Measurements from ENCODE around the gene SOX6. TPM values are rescaled to one million over a fixed set of nuclear protein-coding genes. Genes with fewer than 3 reads are reported as not detected.
"Not testable (repeated sequence)": the region's sequence is repeated elsewhere in the genome, so short reads cannot be mapped to it uniquely, and the experiment has no call there.

SOX6 gene
- total RNA-seq (2014; rRNA removed; shearing (Covaris generic)): 4.9 and 7.9 TPM in 2 replicates

DNA sequence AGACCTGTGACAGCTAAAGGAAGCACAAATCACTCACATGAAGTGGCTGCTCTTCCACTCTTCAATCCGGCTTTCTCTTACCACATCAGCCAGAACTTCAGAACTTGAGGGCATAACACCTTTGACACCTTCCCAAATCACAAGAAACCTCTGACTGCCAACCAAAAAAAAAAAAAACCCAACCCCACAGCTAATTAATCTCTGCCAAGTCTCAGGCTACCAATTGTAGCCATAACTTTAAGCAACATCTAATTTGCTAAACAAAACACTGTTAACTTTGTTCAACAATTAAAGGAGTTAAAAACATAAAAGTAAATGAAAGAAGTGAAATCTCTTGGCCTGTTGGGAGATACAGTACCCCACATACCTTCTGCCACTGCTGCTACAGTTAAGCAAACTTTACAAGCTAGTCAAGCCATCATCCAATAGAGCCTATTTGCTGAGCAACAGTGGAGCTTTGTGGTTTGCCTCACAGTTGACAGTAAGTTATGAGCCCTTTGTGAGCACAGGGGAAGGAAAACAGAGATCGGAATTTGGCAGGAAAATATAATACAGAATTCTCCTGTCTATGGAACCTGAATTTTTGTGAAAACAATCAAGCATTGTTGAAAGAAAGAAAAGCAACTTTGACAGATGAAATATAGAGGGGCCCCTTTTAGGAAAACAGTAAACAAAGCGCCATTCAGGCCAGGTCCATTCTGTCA is at the start of gene SOX6:
Gene SOX6 (minus strand): TSS at position 490 of the 704 bp plus-strand sequence. CDS start 15,298 bp downstream, outside the sequence.
- no peak within 1 kb of the TSS for H3K4me3 ChIP-seq
- peak; percentile 41 to 65 for DNase-seq
- no peak within 1 kb of the TSS for H3K27ac ChIP-seq
- H3K9me3 ChIP-seq (replicated peaks): no peaks in the 10 kb centered on the region
- no peaks in the 10 kb centered on the region for H3K27me3 ChIP-seq
- peaks cover 7% of the 10 kb centered on the region for H3K4me1 ChIP-seq
- no peaks in the 10 kb centered on the region for H3K36me3 ChIP-seq

DNA sequence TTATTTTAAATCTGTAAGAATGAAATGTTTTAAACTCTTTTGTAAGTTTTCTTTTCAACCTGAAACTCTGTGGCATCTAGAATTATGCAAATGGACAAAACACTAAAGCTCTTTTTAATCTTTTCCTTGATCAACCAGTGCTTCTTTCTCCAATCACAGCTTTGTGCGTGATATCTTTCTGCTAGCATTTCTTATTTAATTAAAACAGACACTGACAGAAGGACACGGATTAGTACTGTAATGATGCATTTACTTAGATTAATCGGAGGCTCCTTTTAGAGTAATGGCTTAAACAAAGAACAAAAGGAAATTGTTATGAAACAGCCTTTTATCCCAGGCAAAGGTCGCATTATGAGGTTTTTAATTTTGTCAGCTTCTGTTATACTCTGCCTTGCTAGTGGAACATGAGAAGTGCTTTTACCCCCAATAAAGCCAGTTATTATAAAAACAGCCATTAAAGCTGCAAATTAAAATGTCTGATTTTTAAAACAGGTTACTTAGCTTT is 48.5 kb upstream of the SOX6 start:
- no peaks in the 10 kb centered on the region for H3K4me1 ChIP-seq
- no peak overlapping the region for H3K4me3 ChIP-seq
- H3K27me3 ChIP-seq: no peaks in the 10 kb centered on the region
- DNase-seq: no peak
- H3K27ac ChIP-seq: no peak overlapping the region
- H3K9me3 ChIP-seq (replicated peaks): no peaks in the 10 kb centered on the region
- no peaks in the 10 kb centered on the region for H3K36me3 ChIP-seq

DNA sequence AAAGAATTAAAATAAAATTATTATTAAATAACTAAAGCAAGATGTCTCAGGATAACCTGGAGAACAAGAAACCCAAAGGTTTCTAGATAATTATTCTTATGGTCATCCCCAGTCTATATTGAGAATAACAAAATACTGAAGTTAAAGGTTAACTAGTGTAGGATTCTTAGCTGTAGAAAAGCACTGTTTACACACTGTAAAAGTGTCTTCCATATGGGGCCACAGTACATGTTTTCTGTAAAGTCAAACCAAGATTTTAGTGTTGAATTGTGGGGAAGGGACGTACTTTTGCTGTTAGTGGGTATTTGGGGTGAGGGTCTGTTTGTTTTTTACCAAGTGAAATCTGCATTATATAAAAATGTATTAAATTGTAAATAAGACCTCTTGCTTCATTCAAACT is 47.5 kb upstream of the SOX6 start:
- Histone ChIP-seq H3K9me3 (replicated peaks) (no peaks in the 10 kb centered on the region), H3K4me1 (no peaks in the 10 kb centered on the region), H3K27me3 (no peaks in the 10 kb centered on the region), H3K27ac (no peak overlapping the region), H3K4me3 (no peak overlapping the region), H3K36me3 (no peaks in the 10 kb centered on the region)
- no peak for DNase-seq

DNA sequence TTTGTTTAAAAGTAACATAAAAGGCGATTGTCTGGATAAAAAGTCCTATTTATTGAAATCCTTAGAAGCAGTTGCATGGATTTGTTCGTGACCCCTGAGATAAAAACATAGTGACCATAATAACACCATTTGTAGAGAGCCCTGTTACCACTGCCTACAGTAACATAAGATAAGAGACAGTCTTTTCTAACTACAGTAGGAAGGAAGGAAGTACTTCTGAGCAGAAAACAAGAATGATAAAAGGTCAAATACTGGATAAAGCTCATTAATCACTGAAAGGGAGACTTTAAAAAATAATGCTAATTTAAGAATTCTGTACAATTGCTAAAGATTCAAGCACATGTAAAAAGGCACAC is 47.1 kb upstream of the SOX6 start:
- Histone ChIP-seq H3K27me3 (no peaks in the 10 kb centered on the region), H3K27ac (no peak overlapping the region), H3K4me3 (no peak overlapping the region), H3K9me3 (replicated peaks) (no peaks in the 10 kb centered on the region), H3K36me3 (no peaks in the 10 kb centered on the region), H3K4me1 (no peaks in the 10 kb centered on the region)
- DNase-seq: no peak

DNA sequence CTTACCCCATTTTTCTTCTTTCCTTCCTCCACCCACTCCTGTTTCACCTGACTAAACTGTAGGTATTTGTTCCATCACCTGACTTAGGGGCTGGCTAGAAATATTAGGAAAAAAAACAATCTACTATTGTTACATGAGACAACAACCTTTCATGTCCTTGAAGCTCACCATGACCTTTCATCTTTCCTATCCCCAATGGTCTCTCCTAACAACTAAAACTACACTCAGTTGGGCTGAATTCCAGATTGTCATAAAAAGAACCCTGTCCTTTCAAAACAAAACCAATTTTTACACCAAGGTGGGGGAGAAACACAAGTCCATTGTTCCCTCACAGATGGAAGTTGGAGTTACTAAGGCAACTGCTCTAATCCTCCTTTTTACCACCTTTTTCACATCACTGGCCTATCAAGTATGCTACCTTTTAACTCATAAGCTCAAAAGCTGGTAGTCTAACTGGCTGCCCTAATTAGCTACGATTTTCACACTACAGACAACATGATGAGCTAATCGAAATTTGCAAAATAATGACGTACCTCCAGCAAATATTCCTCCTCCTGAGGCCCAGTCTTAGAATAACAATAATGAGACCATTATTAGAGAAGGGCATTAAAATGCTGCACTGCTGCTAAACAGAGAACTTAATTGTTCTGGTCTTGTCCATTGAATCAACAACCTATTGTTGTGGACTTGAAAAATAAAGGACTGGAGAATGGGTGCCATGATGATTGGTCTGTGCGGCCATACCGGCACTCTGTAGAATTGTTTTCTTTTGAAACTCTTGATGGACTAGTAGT is 46.5 kb upstream of the SOX6 start:
- no peaks in the 10 kb centered on the region for H3K4me1 ChIP-seq
- DNase-seq: no peak
- no peaks in the 10 kb centered on the region for H3K36me3 ChIP-seq
- H3K27me3 ChIP-seq: no peaks in the 10 kb centered on the region
- H3K4me3 ChIP-seq: no peak overlapping the region
- H3K9me3 ChIP-seq (replicated peaks): no peaks in the 10 kb centered on the region
- H3K27ac ChIP-seq: no peak overlapping the region

DNA sequence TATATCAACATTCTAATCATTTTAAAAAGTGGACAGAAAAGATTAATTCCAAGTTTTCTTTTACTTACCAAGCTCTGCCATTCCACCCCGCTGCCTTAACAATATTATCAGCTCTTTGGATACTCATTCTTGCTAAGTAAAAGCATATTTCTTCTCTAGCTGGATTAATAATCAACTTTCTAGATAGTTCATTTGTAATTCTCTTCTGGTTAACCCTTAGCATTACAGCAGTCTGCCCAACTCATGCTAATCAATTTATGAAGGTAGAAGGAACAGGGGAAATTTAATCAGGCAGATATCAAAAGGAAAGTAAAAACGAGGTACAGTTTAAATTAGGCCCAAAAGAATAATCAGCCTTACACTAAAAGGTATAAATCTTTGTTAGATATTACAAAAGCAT is 41.0 kb upstream of the SOX6 start:
- H3K27ac ChIP-seq: no peak overlapping the region
- no peak overlapping the region for H3K4me3 ChIP-seq

DNA sequence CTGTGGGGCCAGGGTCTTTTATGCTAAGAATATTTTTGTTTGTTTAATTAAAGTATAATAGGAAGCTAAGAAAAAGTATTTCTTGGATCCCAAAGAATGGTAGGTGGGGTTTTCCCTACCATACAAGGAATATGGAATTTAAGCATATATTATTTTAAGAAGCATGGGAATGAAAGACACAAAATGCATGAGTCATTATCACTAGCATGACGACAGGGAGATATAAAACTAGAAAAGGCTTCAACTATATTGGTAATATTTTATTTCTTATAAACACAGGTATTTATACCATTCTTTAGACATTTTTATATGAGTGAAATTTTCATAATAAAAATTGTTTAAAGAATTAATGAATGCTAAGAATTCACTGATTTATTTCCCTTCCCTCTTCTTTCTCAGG is 39.3 kb upstream of the SOX6 start:
- no peaks in the 10 kb centered on the region for H3K36me3 ChIP-seq
- no peaks in the 10 kb centered on the region for H3K27me3 ChIP-seq
- no peak for DNase-seq
- no peaks in the 10 kb centered on the region for H3K9me3 ChIP-seq (replicated peaks)
- H3K4me1 ChIP-seq: no peaks in the 10 kb centered on the region
- no peak overlapping the region for H3K4me3 ChIP-seq
- no peak overlapping the region for H3K27ac ChIP-seq

More for the DNA sequence above, 41.0 kb upstream of the SOX6 start:
- no peaks in the 10 kb centered on the region for H3K27me3 ChIP-seq
- H3K9me3 ChIP-seq (replicated peaks): no peaks in the 10 kb centered on the region
- H3K36me3 ChIP-seq: no peaks in the 10 kb centered on the region
- no peak for DNase-seq
- no peaks in the 10 kb centered on the region for H3K4me1 ChIP-seq

DNA sequence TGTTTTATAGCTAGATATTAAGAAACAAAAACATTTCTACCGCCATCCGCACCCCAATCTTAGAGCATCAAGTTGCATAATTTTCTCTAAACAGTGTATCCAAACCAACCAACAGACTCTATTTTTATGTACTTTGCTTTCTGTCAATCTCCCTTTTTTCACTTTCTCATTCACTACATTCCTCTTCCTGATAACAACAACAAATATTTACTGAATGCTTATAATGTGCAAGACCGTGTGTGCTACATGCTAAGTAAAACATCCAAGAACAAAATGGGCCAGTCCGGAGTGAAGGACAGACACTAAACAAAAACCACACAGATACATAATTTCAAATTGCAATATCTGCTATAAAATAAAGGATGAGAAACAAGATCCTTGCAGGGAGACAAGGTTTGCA is 38.6 kb upstream of the SOX6 start:
- no peak overlapping the region for H3K27ac ChIP-seq
- no peak overlapping the region for H3K4me3 ChIP-seq
- H3K27me3 ChIP-seq: no peaks in the 10 kb centered on the region
- no peaks in the 10 kb centered on the region for H3K36me3 ChIP-seq
- no peak for DNase-seq
- no peaks in the 10 kb centered on the region for H3K4me1 ChIP-seq
- no peaks in the 10 kb centered on the region for H3K9me3 ChIP-seq (replicated peaks)

DNA sequence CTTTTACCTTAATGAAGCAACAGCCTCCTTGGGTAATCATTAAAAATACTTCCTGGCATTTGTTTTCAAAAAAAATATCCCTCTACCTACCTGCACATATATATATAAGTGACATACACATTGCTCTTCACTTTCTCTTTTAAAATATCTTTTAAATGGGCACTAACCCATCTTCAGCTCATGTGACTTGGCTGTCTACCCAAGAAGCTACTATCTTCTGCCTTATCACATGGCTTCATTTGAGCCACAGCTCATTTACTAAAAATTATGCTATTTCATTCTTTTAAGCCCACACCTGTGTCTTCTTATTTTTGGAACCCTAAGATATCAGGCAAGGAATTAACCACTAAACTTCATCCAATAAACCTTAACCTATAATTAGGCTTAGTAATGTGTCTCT is 37.0 kb upstream of the SOX6 start:
- Histone ChIP-seq H3K36me3 (no peaks in the 10 kb centered on the region), H3K4me3 (no peak overlapping the region), H3K27me3 (no peaks in the 10 kb centered on the region), H3K9me3 (replicated peaks) (no peaks in the 10 kb centered on the region), H3K4me1 (no peaks in the 10 kb centered on the region), H3K27ac (no peak overlapping the region)
- no peak for DNase-seq

DNA sequence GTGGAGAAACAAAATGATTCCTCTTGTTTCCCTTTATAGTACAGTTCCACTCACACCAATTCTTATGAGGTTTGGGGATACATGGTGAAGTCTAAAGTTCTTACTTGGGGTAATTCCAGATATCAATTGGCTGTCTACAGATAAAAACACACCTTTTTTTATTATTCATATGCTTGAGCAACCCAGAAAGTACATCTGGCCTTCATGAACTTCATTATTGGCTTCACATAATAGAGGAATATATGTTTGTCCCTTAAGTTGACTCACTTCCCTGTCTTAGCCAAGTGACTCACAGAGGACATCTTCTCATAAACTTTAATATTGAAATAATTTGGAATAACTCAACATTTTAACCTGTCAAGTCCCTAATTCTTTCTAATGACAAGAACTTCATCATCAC is 36.3 kb upstream of the SOX6 start:
- no peak overlapping the region for H3K27ac ChIP-seq
- DNase-seq: no peak
- H3K9me3 ChIP-seq (replicated peaks): no peaks in the 10 kb centered on the region
- H3K27me3 ChIP-seq: no peaks in the 10 kb centered on the region
- H3K4me3 ChIP-seq: no peak overlapping the region
- no peaks in the 10 kb centered on the region for H3K36me3 ChIP-seq
- no peaks in the 10 kb centered on the region for H3K4me1 ChIP-seq

DNA sequence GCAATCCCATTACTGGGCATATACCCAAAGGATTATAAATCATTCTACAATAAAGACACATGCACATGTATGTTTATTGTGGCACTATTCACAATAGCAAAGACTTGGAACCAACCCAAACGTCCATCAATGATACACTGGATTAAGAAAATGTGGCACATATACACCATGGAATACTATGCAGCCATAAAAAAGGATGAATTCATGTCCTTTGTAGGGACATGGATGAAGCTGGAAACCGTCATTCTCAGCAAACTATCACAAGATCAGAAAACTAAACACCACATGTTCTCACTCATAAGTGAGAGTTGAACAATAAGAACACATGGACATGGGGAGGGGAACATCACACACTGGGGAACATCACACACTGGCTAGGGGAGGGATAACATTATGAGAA is 34.5 kb upstream of the SOX6 start:
- not testable (repeated sequence) for DNase-seq; H3K9me3 ChIP-seq (replicated peaks); H3K27ac ChIP-seq

DNA sequence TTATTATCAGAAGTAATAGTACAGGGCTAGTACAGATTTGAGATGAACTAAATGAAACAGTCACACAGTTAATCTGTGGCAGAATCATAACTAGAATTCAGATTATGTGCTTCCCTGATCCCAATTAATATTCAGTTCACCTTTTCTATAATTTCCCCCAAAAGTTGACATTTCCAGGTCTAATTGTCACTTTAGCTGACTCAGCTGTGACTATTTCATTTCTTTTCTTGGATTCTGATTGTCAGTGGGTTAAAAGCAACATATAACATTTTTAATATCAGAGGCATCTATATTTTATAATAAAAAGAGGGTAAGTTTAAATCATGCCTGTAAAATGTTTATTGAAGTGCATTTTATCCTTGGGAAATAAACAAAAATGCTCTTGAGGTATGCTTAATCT is 28.8 kb upstream of the SOX6 start:
- no peak for DNase-seq
- Histone ChIP-seq H3K27ac (no peak overlapping the region), H3K4me3 (no peak overlapping the region), H3K36me3 (no peaks in the 10 kb centered on the region), H3K27me3 (no peaks in the 10 kb centered on the region), H3K9me3 (replicated peaks) (no peaks in the 10 kb centered on the region), H3K4me1 (no peaks in the 10 kb centered on the region)

More for the DNA sequence above, 34.5 kb upstream of the SOX6 start:
- H3K36me3 ChIP-seq, H3K4me1 ChIP-seq, H3K4me3 ChIP-seq, H3K27me3 ChIP-seq: not testable (repeated sequence)

DNA sequence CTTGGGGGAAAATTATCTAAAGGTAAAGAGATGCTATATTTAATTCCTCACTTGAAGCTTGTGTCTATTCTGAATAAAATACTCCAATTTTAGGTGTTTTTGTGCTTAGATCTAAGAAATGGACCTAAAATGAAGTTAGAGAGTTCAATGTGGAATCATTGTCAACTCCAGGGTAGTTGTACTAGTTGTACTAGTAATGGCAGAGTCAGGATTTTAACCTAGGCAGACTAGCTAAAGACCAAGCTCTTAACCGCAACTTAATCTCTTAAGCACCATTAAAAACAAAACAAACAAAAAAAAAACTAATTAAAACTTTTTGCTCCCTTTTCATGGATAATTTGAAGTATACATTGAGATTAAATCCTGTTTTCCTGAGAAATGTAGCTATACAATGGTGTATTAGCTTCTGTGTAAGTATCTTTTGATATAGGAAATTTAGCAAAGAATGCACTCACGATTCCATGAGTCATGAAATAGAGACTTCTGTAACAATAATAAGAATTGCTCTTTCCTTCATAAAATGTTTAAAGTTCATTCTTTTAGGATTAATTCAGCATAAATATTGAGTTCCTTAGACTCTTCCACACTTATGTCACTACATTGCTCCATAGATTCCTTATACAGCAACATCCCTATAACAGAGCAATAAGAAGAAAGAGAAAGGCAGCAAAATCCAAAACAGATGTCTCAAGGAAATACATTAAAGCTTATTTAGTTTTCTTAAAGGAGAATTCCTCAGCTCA is 26.5 kb upstream of the SOX6 start:
- no peak overlapping the region for H3K27ac ChIP-seq
- no peaks in the 10 kb centered on the region for H3K27me3 ChIP-seq
- no peak for DNase-seq
- H3K4me1 ChIP-seq: no peaks in the 10 kb centered on the region
- H3K36me3 ChIP-seq: no peaks in the 10 kb centered on the region
- H3K9me3 ChIP-seq (replicated peaks): no peaks in the 10 kb centered on the region
- no peak overlapping the region for H3K4me3 ChIP-seq

DNA sequence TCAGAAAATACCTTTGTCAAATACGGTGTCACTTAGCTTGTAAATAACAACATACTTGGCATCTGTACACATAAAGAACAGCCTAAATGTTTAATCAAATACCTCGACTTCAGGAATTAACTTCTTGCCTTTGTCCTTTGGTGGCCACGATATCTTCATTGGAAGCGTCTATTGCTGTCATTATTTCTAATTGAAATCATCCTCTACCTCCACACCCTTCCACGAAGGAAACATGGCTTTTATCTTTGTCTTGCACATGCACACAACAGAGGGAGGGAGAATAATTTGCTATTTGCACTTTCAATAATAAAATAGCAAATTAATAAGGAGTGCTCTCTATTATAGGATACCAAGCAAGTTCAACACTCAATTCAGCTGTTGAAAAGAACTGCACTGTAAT is 25.8 kb upstream of the SOX6 start:
- Histone ChIP-seq H3K4me1 (no peaks in the 10 kb centered on the region), H3K36me3 (no peaks in the 10 kb centered on the region), H3K9me3 (replicated peaks) (no peaks in the 10 kb centered on the region), H3K27ac (no peak overlapping the region), H3K4me3 (no peak overlapping the region), H3K27me3 (no peaks in the 10 kb centered on the region)
- DNase-seq: no peak

DNA sequence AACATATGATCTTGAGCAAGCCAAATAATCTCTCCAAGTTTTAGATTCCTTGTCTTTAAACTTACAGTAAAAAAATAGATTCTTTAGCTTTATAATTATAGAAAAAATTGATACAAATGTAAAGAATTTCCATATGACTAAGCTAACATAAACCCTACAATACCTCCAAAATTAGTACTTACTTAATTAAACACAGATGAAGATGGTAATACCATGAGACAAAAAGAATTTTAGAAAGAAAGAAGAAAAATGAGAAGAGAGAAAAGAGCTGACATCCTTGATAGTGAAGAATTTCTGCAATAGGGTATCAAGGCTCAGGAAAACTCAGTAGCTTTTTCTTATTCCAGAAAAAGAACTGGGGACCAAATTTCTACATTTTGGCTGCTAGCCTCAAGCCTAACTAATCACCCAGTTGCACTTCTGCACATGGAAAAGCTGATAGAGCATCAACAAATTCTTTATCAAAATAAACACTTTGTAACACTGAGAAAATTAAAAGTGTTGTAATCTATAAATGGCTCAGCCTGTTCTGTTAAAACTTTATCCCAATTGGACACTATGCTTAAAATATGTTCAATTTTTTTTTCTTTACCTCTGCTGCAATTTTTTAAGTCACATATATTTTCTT is 24.7 kb upstream of the SOX6 start:
- no peak for DNase-seq
- H3K27me3 ChIP-seq: no peaks in the 10 kb centered on the region
- H3K36me3 ChIP-seq: no peaks in the 10 kb centered on the region
- H3K9me3 ChIP-seq (replicated peaks): no peaks in the 10 kb centered on the region
- H3K4me1 ChIP-seq: no peaks in the 10 kb centered on the region
- no peak overlapping the region for H3K27ac ChIP-seq
- H3K4me3 ChIP-seq: no peak overlapping the region

Measured in SJCRH30 (cell line).